Right renal cortex interstitium (tissue), 3 donors: ENCODE measurements around the gene KRT33B. TPM values are rescaled to one million over a fixed set of nuclear protein-coding genes. Genes with fewer than 3 reads are reported as not detected.
"Not testable (repeated sequence)": the region's sequence is repeated elsewhere in the genome, so short reads cannot be mapped to it uniquely, and the experiment has no call there.

Experiments used
- DNase-seq, 3 donors: peaks; one replicate each; pipeline ENCODE4 v3.0.0-alpha.2; 2013; ENCODE audit warnings: low read depth in 3 of 3, low spot score in 2 of 3
- polyA plus RNA-seq, 3 donors: library from polyadenylated mRNA; unstranded; fragments of 120-200 nt; gene quantifications; one replicate each; pipeline ENCODE4 v1.2.1, GENCODE V29; 2013; ENCODE audit not compliant: insufficient read length in 3 of 3

KRT33B gene
- polyA plus RNA-seq, 3 donors: not detected

DNA sequence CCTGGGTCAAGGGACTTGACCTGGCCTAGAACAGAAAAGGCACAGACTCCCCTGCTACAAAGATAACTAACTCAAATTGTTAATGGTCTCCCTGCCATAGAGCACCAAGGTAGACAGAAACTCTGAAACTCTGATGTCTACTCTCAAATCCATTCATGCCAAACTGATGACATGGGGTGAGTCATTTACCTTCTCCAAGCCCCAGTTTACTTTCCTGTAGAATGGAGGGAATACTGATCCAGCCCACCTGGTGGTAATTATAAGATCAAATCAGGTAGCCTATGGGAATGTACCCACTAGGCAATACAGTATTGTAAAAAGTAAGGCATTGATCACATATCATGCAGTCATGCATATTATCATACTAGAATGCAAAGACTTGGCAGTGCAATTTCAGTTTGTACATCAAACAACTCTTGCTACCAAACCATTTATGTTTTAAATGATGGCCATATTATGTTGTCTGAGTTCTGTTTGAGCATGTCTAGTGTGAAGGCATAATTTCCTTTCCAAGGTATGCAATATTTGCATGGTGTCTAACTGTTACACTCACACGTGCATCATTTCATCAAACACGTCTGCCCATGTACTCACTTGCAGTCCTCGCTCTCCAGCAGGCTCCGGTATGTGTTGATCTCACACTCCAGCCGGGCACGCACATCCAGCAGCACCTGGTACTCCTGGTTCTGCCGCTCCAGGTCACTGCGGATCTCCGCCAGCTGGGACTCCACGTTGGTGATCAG, 24.8 kb upstream of the KRT33B start:
- no peak for DNase-seq

DNA sequence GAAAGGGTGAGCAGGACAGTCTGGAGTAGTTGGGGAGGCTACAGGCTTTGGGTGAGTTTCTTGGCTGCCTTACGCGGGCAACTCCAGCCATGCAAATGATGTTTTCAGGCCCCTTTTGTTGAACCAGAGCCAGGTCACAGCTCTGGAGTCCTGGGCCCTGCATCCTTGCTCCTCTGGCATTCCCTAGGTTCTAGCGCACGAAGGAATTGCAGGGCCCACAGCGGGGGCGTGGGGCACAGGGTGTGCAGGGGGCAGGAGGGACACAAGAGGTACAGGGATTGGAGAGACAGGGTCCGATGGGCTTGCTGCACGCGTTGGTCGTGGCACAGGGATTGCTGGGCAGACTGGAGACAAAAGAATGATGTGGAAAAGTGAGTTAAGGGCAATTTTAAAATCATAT, 24.2 kb upstream of the KRT33B start:
- DNase-seq: no peak

DNA sequence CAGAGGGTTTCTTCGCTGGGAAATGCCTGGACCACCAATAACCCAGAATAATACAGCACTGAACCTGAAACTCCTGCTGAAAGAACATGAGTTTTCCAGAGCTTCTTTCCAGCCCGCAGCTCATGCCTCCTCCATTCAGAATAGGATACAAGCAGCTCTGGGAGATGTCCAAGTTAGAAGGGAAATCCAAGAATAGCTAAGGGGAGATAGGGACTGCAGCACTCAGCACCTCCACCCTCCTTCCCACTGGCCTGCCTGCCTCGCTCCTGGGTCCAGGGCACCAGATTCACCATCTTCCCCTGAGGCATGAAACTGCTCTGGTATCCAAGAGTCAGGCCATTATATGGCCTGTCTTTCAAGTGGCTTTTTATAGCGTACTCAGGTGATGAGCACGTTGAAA, 23.7 kb upstream of the KRT33B start:
- no peak for DNase-seq

DNA sequence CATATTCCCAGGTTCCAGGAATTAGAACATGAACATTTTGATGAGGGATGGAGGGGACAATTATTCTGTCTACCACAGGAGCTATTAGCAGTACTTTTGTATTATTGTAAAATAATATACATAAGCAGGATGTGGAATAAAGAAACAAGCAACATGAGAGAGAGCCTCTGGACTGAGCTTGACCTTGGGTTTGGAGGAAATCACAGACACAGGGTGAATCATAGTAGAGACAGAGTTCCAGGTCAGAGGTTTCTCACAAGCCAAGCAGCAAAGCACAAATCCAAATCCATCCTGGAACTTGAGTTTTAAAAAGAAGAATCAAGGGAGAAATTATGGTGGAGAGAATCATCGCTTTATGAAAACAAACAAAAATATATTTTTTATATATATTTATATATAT, 22.7 kb upstream of the KRT33B start:
- DNase-seq: no peak

DNA sequence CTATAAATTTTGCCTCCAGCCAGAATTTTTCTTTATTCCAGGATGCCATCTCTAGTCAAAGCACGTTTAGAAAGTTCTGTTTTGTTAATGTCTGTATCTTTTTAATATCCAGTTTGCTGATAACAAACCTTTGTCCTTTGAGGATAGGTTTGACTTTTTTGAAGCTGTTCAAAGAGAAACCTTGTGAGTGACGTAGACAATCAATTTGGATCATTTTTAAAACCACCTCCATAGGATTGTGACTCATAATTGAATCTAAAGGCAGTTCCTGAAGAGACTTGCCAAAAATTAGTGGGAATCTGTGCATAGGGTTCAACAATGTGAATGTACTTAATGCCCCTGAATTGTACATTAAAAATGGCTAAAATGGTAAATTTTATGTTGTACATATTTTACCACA, 21.9 kb upstream of the KRT33B start:
- no peak for DNase-seq

DNA sequence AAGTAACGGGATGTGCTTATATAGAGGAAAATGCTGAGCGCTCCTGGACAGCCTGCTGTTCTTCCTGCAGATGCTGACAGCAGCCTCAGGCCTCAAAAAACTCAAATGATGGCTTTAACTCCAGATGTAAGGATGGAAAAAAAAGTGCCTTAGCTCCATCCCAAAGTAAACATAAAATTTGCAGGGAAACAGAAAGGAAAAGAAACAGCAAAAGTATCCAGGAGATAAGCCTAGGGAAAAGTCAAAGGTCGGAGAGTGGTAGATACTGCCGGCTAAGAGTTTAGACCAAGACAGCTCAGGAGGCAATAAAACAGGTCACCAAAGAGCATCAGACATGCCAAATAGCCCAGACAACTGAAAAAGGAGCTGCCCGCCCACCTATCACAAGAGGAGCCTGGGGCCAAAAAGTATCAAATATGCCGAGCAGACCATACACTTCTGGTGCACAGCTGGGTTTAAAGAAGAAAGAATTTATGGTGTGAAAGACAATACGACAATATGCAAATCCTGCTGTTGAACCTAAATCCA, 20.9 kb upstream of the KRT33B start:
- no peak for DNase-seq

DNA sequence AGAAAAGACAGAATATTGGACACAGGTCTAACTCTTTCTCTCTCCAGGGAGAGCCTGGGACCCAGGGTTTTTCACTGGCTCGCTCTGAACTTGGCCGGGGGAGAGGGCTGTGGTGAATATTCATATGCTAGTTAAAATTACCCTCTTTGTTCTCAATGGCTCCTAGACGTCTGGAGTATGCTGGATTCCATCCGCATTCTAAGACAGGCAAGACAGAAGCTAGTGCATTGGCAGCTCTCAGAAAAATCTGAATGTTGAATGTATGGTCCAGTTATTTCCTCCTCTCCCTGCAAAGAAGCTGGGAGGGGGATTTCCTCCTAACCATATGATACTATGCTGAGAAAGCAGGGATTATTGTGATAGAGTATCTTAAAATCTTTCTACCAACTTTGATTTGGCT, 18.1 kb upstream of the KRT33B start:
- DNase-seq: no peak

DNA sequence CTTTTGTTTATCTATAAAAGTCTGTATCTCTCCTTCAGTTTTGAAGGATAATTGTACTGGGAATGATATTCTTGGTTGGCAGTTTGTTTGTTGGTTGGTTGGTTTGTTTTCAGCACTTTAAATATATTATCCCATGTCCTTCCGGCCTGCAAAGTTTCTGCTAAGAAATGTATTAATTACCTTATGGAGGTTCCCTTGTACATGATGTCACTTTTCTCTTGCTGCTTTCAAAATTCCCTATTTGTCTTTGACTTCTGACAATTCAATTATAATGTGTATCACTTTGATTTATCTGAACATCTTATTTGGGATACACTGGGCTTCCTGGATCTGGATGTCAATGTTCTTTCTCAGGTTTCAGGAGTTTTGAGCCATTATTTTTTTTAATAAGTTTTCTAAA, 16.6 kb upstream of the KRT33B start:
- no peak for DNase-seq

DNA sequence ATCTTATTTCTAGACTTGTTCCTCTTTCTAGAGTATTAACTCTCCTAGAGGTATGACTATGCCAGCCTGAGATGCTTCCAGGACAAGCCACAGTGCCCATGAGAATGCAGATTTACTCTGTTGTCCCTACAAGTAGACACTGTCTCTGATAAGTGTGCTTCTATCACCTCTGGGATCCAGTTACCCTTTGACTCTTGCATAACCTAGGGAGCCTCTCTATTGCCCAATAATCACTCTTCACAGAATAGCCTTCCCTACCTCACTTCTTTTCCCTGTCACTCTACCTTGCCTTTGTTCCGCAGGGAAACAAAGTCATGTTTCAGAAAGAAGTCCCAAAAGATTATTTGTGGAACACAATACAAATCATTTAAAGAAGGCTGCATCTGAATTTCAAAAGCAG, 14.1 kb upstream of the KRT33B start:
- no peak for DNase-seq

DNA sequence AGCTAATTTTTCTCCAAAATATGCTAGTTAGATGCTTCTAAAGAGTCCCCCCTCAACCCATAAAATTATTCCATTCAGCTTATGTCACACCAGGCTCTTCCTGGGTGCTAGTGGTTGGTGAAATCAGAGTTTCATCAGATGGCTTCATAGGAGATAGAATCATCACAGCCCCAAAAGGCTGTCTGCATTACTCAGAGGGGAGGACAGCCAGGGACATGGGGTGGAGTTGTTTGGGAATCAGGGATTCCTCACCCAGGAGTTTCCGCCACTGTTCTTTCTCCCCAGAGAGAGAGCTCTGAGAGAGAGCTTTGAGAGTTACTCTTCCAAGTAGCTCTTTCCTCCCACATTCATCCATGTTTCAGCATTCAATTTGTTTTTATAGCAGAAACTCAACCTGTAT, 12.8 kb upstream of the KRT33B start:
- DNase-seq: no peak

DNA sequence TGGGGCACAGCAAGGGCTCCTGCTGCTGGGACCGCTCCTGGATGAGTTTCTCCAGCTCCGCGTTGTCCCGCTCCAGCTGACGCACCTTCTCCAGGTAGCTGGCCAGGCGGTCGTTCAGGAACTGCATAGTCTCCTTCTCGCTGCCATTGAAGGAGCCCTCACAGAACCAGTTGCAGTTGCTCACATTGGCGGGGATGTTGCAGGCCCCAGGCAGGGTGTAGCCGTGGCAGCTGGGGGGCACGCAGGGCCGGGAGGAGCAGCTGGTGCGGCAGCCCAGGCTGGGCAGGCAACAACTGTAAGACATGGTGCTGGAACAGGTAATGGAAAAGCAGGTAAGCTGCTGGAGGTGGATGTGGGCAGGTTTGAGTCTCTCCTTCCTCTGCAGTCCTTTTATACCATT, 12.3 kb upstream of the KRT33B start, which contains the start of gene KRT34:
KRT34 (minus strand) TSS at position 364 of the 400 bp plus-strand sequence; CDS start at position 304, 60 bp downstream.
- not testable (repeated sequence) for DNase-seq

DNA sequence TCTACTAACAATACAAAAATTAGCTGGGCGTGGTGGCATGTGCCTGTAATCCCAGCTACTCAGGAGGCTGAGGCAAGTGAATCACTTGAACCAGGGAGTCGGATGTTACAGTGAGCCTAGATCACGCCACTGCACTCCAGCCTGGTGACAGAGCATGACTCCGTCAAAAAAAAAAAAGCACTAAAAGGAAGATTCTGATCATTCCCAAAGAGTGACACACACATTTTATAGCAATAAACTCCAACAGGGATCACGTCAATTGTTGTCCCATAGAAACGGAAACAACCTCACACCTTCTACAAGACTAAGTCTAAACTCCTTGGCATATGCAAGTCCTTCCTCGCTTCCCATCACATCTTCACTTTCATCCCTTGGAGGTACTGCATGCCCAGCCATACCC, 10.5 kb upstream of the KRT33B start:
- not testable (repeated sequence) for DNase-seq

DNA sequence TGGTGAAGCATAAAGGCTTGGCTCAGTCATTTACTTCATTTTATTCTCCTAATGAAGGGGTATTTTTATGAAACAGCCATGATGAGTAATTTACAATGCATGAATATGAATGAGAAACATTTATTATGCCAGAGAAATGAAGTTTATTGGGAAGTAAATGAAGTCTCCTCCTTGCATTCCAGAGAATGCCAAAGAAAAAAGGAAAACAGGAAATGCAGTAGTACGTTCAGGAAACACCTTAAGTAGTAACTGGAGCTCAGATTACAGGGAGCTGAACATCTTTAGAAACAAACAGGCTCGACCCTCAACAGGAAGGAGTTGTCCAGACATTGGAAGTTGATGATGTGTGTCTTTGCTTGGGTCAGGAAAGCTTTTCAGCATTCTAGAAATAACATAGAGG, 7.9 kb upstream of the KRT33B start:
- DNase-seq: no peak

DNA sequence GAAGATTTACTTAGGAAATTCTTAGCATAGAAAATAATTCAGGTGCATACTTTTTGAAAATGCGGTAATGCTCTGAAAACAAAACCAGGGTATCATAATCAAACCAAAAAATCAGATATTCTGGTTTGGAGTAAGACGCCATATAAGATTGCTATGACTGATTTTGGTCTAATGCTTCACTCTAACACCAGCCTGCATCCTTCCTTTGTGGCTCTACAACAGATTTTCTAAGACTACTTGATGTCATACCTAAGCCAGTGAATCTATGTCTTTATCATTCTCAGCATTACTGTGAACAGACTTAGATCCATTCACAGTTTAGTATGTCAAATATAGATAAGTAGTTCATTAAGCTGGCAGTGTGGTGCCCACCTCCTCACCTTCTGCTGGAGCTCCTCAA, 590 bp downstream of the KRT33B start:
- no peak for DNase-seq

DNA sequence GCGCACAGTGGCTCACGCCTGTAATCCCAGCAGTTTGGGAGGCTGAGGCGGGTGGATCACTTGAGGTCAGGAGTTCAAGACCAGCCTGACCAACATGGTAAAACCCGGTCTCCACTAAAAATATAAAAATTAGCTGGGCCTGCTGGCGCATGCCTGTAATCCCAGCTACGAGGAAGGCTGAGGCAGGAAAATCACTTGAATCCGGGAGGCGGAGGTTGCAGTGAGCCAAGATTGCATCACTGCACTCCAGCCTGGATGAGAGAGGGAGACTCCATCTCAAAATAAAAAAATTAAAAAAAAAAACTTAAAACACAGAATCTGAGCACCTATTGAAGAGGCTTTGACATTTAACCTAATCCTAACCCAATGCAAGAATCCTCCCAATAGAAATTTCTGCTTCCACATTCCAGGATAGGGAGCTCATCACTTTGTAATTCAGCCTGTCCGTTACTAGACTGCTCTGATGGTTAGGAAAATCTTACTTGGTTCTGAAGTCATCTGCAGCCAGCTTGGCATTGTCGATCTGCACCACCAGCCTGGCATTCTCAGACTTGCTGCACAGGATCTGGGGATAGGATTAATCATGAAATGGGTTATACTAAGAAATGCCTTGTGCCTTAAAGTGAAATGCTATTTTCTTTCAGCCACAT, 2.1 kb downstream of the KRT33B start:
- no peak for DNase-seq

DNA sequence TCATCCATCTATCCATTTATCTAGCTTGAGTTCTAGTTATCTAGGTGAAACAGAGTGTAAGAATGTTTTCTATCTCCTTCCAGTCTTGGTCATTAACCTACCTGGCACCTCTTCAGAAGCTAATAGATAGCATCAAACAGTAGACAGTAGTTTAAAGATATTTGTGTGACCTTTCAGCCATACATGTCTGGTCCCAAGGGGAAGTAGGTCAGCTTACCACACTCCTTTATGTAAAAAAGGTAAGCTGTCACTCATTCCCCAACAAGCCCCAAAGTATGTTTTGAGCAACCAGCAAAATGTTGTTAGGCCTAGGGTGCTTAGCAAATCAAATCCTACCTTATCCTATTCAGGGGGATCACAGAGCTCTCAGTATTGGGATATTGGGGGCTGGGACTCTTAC, 3.5 kb downstream of the KRT33B start:
- DNase-seq: no peak

DNA sequence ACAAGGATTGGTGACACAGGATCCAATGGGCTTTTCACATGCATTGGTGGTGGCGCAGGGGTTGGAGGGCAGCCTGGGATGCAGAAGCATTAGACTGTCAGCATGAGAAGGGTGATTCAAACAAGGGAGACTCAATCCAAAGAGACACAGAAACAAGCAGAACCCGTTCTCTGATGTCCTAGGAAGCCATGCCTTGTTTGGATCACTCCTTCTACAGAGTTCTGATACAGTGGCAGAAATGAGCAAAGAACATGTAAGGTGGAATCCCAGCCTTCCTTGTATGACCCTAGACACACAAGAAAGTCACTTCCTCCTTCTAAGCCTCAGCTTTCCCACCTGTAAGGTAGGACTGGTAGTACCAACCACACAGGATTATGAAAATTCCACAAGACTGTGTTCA, 5.7 kb downstream of the KRT33B start:
- no peak for DNase-seq

DNA sequence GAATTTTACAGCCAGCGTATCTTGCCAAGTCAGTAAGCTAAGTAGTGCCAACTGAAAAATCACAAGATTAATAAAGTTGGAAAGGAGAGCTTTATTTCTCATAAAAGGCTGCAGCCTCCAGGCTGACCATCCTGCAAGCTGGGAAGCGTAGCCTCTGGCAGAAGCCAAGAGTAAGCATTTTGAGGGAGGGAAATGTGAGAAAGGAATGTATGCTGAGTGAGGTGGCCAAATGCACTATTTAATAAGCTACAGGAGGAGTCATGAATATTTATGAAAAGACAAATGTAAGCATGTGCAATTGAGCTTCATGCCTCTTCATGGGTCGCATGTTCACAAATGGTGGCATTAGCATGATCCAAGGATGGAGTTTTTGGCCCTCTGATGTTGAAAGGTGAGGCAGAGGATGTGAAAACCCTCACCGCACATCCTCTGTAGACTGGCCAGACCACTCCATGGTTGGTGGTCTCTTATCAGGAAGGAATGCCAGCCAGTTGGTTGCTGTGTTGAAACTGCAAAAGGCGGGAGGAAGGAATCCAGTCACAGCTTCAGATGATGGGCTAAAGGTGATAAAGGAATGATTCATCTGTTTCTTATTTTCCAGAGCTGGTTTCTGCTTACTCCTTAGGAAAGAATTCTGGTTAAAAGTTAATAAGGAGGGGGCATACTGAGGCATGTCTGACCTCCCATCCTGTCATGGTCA, 9.2 kb downstream of the KRT33B start:
- no peak for DNase-seq

DNA sequence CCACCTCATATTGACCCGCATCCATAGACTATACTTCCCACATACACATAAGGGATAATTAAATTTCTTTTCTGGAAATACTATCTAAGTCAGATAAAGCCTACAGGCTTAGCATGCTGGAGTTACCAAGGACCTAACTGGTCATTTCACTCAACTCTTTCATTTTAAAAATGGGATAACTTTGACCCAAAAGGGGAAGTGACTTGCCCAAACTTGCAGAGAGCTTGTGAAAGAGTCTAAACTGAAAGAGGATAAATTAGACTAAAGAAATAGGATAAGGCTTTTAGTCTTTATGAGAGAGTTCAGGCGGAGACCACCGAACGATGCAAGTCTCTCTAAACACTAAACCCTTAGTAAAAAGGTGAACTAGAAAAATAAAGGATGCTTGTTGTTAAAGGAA, 15.1 kb downstream of the KRT33B start:
- no peak for DNase-seq

DNA sequence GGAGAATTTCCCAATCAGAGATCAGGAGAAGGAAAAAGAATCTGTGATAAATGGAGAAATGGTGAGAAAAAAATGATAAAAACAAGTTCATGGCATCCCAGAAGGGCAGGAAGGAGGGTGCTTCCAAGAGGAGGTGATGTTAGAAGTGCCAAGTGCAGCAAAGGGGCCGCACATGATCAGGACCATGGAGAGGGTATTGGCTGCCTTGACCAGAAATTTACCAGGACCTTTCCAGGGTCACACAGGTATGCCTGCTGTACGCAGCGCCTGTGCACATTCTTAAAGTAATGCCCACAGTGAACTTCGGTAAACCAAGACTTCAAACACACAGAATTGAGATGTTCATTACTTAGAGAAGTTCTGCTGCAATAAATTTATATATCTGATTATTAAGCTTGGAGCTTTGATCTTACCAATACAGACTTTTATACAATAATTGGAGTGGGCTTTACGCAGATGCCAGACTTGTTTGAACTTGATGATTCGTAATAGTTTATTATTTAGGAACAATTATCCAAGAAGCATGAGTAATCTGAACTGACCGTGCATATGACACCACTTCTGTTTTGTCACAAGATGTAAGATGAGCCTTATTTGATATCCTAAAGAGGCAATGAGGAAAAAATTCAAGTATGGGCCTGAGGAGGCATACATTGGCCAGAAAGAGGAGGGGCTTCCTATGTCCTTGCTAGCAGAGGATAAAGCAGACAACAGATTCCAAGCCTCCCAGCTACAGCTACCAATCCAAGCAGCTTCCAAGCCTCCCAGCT, 16.8 kb downstream of the KRT33B start:
- no peak for DNase-seq

DNA sequence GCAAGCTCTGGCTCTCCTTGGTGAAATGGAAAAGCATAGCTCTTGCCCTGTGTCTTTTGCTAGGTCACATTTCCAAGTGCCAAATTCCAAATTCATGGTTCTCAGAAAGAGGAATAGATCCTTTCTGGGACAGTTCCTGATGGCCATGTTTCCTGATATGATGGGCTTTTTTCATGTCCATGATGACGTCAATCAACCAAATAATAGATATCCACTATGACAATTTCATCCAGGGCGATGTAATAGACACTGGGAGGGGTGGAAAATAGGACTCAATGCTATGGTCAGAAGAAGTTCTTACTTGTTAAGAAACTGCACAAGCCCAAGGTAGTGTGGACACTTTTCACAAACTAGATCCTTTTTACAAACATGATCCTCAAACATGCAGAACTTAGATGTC, 18.4 kb downstream of the KRT33B start:
- no peak for DNase-seq
